Panc1 (cell line): ENCODE measurements around the gene YBEY. TPM values are rescaled to one million over a fixed set of nuclear protein-coding genes. Genes with fewer than 3 reads are reported as not detected.

Experiments used
- ATAC-seq: fragments of 200-7000 bp; cut with Tn5 transposase; 2 replicates; pipeline ENCODE4 v1.9.1; 2020; ENCODE audit warnings: mild to moderate bottlenecking, moderate library complexity
- BruUV-seq: library from RNA; stranded (reverse); fragments of 400-500 nt; replicated peaks from 2 replicates; lab custom pipeline; 2021; lab: Mats Ljungman, UMichigan
- CTCF ChIA-PET: fragments of 300-600 bp; sonication (Branson Sonifier 250); formaldehyde crosslinking; loops from one replicate; lab custom pipeline; 2022; ENCODE audit warnings: antibody characterized with exemption; lab: Charles Lee
- POLR2A ChIA-PET: fragments of 300-600 bp; sonication (Branson Sonifier 250); formaldehyde crosslinking; loops from one replicate; lab custom pipeline; 2022; ENCODE audit warnings: antibody characterized with exemption; lab: Charles Lee
- DNase-seq: peaks from one replicate; pipeline ENCODE4 v3.0.0-alpha.2; 2010; ENCODE audit warnings: low read depth, low spot score
- H3K27ac ChIP-seq: 2 replicates; pipeline ENCODE4 v1.5.1; 2011; ENCODE audit warnings: mild to moderate bottlenecking, low read length, inconsistent platforms
- H3K27me3 ChIP-seq: fragments of 200-500 bp; sonication (Bioruptor generic); 2 replicates; pipeline ENCODE4 v1.6.0; 2014; ENCODE audit warnings: low read length, inconsistent platforms; ENCODE audit not compliant: control insufficient read depth, insufficient read depth
- H3K36me3 ChIP-seq: fragments of 200-500 bp; sonication (Bioruptor generic); 2 replicates; pipeline ENCODE4 v1.5.1; 2014; ENCODE audit warnings: inconsistent platforms, mild to moderate bottlenecking, low read length, moderate library complexity; ENCODE audit not compliant: control insufficient read depth, insufficient read depth
- H3K4me1 ChIP-seq: 2 replicates; pipeline ENCODE4 v1.5.1; 2011; ENCODE audit warnings: inconsistent platforms, mild to moderate bottlenecking, low read length, moderate library complexity; ENCODE audit not compliant: control insufficient read depth, insufficient read depth
- H3K4me3 ChIP-seq, 2 experiments: 2 replicates each; pipeline ENCODE4 v1.5.1; 2011 to 2012; ENCODE audit warnings: low read depth in 2 of 2, low read length in 2 of 2, mild to moderate bottlenecking in 2 of 2, inconsistent platforms in 1 of 2, moderate library complexity in 1 of 2
- H3K9me3 ChIP-seq: fragments of 200-500 bp; sonication (Bioruptor generic); 2 replicates; pipeline ENCODE4 v1.5.1; 2014; ENCODE audit warnings: low read depth, mild to moderate bottlenecking, inconsistent platforms, low read length, moderate library complexity; ENCODE audit not compliant: control insufficient read depth, insufficient read depth
- CTCF ChIP-seq: fragments of 450-650 bp; IDR thresholded peaks from 2 replicates; pipeline ENCODE4 v1.5.1; 2017; ENCODE audit warnings: mild to moderate bottlenecking
- POLR2AphosphoS5 ChIP-seq: IDR thresholded peaks from 2 replicates; pipeline ENCODE4 v1.6.1; 2012; ENCODE audit warnings: mild to moderate bottlenecking, low read depth, low read length, moderate library complexity
- REST ChIP-seq, 2 experiments: IDR thresholded peaks; 2 replicates each; pipeline ENCODE4 v1.6.1; 2011 to 2012; ENCODE audit warnings: low read depth in 2 of 2, control low read depth in 1 of 2, low read length in 1 of 2, mild to moderate bottlenecking in 1 of 2, moderate library complexity in 1 of 2; ENCODE audit not compliant: insufficient read depth in 1 of 2
- SIN3A ChIP-seq: IDR thresholded peaks from 2 replicates; pipeline ENCODE4 v1.6.1; 2012; ENCODE audit warnings: low read depth, mild to moderate bottlenecking, low read length, moderate library complexity, borderline replicate concordance; ENCODE audit not compliant: insufficient read depth
- TCF7L2 ChIP-seq: IDR thresholded peaks from 2 replicates; pipeline ENCODE4 v1.6.1; 2011; ENCODE audit warnings: mild to moderate bottlenecking, low read depth, low read length, inconsistent platforms
- in situ Hi-C: cut with HindIII; loops from 2 replicates; pipeline ENCODE4 v1.10.0; 2016; ENCODE audit warnings: low sequenced_read_pairs, low pct_unique_long_range_greater_than_20kb
- intact Hi-C: fragments of 100-400 bp; cut with micrococcal nuclease; formaldehyde crosslinking; loops from one replicate; pipeline ENCODE4 v1.10.0; 2022; ENCODE audit not compliant: unreplicated experiment
- total RNA-seq: library from RNA; stranded (reverse); gene quantifications from one replicate; pipeline ENCODE4 v1.2.1, GENCODE V29; 2021; ENCODE audit not compliant: unreplicated experiment

The YBEY gene
- total RNA-seq, 1 experiment from 2014 or later, result 10.7 TPM

GRCh38 chr21:46328151-46328550 lies 42.0 kb downstream of the YBEY start:
- in situ Hi-C loops, result no loop called here
- no peak for ATAC-seq

GRCh38 chr21:46329796-46330195 lies 43.7 kb downstream of the YBEY start:
- intact Hi-C loops (no loop called here), in situ Hi-C loops (no loop called here)
- ChIA-PET POLR2A (no interaction called here), CTCF (no interaction called here)
- DNase-seq, result no peak
- ATAC-seq, result no peak
- BruUV-seq, result no TSS peak
- H3K27ac ChIP-seq, result no peak overlapping the region
- peaks cover 12% of the 10 kb centered on the region; the same call in 1 of the 2 replicates for H3K4me1 ChIP-seq
- H3K27me3 ChIP-seq, result no peaks in the 10 kb centered on the region
- H3K9me3 ChIP-seq, result no peaks in the 10 kb centered on the region
- no peak for TF ChIP-seq REST (IDR thresholded peaks at IDR 0.05; ENCODE audit: insufficient read depth in 1 of 2, low read depth in 2 of 2, low read length in 1 of 2)
- H3K4me3 ChIP-seq, result no peak overlapping the region
- H3K36me3 ChIP-seq, result peaks cover 2% of the 10 kb centered on the region; the same call in 1 of the 2 replicates

More at GRCh38 chr21:46328151-46328550, 42.0 kb downstream of the YBEY start:
- ChIA-PET POLR2A (no interaction called here), CTCF (no interaction called here)
- H3K4me1 ChIP-seq, result peaks cover 12% of the 10 kb centered on the region; the same call in 1 of the 2 replicates
- no peak overlapping the region for H3K27ac ChIP-seq
- DNase-seq, result no peak
- H3K4me3 ChIP-seq, result no peak overlapping the region
- TF ChIP-seq CTCF, result no peak
- no peak for TF ChIP-seq TCF7L2
- no peak for TF ChIP-seq SIN3A
- TF ChIP-seq REST (IDR thresholded peaks at IDR 0.05; ENCODE audit: insufficient read depth in 1 of 2, low read depth in 2 of 2, low read length in 1 of 2), result no peak
- no peak for TF ChIP-seq POLR2AphosphoS5
- no TSS peak for BruUV-seq
- H3K27me3 ChIP-seq, result no peaks in the 10 kb centered on the region
- H3K9me3 ChIP-seq, result no peaks in the 10 kb centered on the region
- H3K36me3 ChIP-seq, result peaks cover 2% of the 10 kb centered on the region; the same call in 1 of the 2 replicates
- intact Hi-C loops, result no loop called here
